ENCODE results near the gene RFTN1.

DNA sequence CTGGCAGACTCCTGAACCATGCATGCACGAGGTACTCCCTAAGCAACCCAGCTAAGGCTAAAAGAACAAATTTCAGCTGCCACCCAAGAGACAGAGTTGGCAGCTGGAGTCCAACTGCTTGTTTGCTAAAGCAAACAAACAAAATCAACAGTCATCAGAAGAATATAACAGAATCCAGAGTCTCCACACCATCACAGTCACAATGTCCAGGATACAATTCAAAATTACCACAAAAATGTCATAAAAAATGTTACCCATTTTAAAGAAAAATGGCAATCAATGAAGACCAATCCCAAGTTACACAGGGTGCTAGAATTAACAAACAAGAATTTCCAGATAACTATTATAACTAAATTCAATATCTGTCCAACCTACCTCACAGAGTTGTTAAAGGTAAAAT lies 42.9 kb downstream of the RFTN1 start:
- TF ChIP-seq, protein P1, sequence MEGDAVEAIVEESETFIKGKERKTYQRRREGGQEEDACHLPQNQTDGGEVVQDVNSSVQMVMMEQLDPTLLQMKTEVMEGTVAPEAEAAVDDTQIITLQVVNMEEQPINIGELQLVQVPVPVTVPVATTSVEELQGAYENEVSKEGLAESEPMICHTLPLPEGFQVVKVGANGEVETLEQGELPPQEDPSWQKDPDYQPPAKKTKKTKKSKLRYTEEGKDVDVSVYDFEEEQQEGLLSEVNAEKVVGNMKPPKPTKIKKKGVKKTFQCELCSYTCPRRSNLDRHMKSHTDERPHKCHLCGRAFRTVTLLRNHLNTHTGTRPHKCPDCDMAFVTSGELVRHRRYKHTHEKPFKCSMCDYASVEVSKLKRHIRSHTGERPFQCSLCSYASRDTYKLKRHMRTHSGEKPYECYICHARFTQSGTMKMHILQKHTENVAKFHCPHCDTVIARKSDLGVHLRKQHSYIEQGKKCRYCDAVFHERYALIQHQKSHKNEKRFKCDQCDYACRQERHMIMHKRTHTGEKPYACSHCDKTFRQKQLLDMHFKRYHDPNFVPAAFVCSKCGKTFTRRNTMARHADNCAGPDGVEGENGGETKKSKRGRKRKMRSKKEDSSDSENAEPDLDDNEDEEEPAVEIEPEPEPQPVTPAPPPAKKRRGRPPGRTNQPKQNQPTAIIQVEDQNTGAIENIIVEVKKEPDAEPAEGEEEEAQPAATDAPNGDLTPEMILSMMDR (IDR thresholded peaks at IDR 0.05), result no peak
- no peak for TF ChIP-seq EZH2 (IDR thresholded peaks at IDR 0.05; ENCODE audit: borderline replicate concordance, insufficient read depth, low read depth, low read length, poor library complexity, severe bottlenecking)
